Liver (tissue), 9 donors: ENCODE results near the gene FUCA2. TPM values are rescaled to one million over a fixed set of nuclear protein-coding genes. Genes with fewer than 3 reads are reported as not detected.

Experiments
- DNase-seq: peaks from one replicate; pipeline ENCODE4 v3.0.0-alpha.2; 2017; ENCODE audit warnings: low spot score
- H3K27ac ChIP-seq, 2 donors: one replicate each; pipeline ENCODE4 v1.7.0; 2013; ENCODE audit warnings: inconsistent platforms in 2 of 2, low read length in 2 of 2, control low read depth in 1 of 2, low read depth in 1 of 2, mild to moderate bottlenecking in 1 of 2
- H3K27me3 ChIP-seq, 4 donors: one replicate each; pipeline versions ENCODE4 v1.6.1 to v1.7.0; 2013; ENCODE audit warnings: low read length in 3 of 4, inconsistent platforms in 1 of 4, mild to moderate bottlenecking in 1 of 4, moderate library complexity in 1 of 4; ENCODE audit not compliant: control insufficient read depth in 4 of 4, insufficient read depth in 4 of 4
- H3K36me3 ChIP-seq, 4 donors: one replicate each; pipeline versions ENCODE4 v1.6.1 to v1.7.0; 2013; ENCODE audit warnings: low read length in 3 of 4, mild to moderate bottlenecking in 3 of 4, low read depth in 1 of 4, moderate library complexity in 1 of 4; ENCODE audit not compliant: control insufficient read depth in 4 of 4, insufficient read depth in 3 of 4
- H3K4me1 ChIP-seq, 4 donors: one replicate each; pipeline versions ENCODE4 v1.6.1 to v1.7.0; 2013; ENCODE audit warnings: low read length in 3 of 4, mild to moderate bottlenecking in 3 of 4, moderate library complexity in 1 of 4; ENCODE audit not compliant: control insufficient read depth in 4 of 4, insufficient read depth in 4 of 4
- H3K4me3 ChIP-seq, 3 donors: one replicate each; pipeline versions ENCODE4 v1.6.1 to v1.7.0; 2013; ENCODE audit warnings: low read length in 3 of 3, control low read depth in 1 of 3, low read depth in 1 of 3, mild to moderate bottlenecking in 1 of 3
- H3K9ac ChIP-seq, 2 donors: one replicate each; pipeline ENCODE4 v1.7.0; 2013; ENCODE audit warnings: low read length in 2 of 2, mild to moderate bottlenecking in 2 of 2, moderate library complexity in 2 of 2, control low read depth in 1 of 2, low read depth in 1 of 2
- H3K9me3 ChIP-seq, 4 donors: one replicate each; pipeline versions ENCODE4 v1.6.1 to v1.7.0; 2013; ENCODE audit warnings: low read length in 3 of 4; ENCODE audit not compliant: control insufficient read depth in 4 of 4
- CTCF ChIP-seq: fragments of 150-350 bp; IDR thresholded peaks from 2 replicates; pipeline ENCODE4 v1.5.1; 2017; ENCODE audit warnings: improper control_type of control experiment, low read depth, low read length; ENCODE audit not compliant: missing input control
- EGR1 ChIP-seq, 2 donors: IDR thresholded peaks; 2 replicates each; pipeline ENCODE4 v1.6.1; 2016 to 2018; ENCODE audit warnings: antibody characterized with exemption in 2 of 2, low read depth in 2 of 2
- FOXA1 ChIP-seq: IDR thresholded peaks from 2 replicates; pipeline ENCODE4 v1.6.1; 2016; ENCODE audit warnings: antibody characterized with exemption
- FOXA2 ChIP-seq: IDR thresholded peaks from 2 replicates; pipeline ENCODE4 v1.6.1; 2016; ENCODE audit warnings: antibody characterized with exemption
- GABPA ChIP-seq, 2 donors: IDR thresholded peaks in 1 of 2; conservative IDR thresholded peaks in 1 of 2; 2 replicates each; pipeline ENCODE4 v1.6.1; 2016; ENCODE audit warnings: antibody characterized with exemption in 2 of 2, mild to moderate bottlenecking in 1 of 2, moderate library complexity in 1 of 2
- HNF4A ChIP-seq, 2 donors: conservative IDR thresholded peaks; 2 replicates each; pipeline ENCODE4 v1.6.1; 2016; ENCODE audit warnings: antibody characterized with exemption in 2 of 2, mild to moderate bottlenecking in 2 of 2
- HNF4G ChIP-seq: IDR thresholded peaks from 2 replicates; pipeline ENCODE4 v1.6.1; 2016; ENCODE audit warnings: antibody characterized with exemption
- JUND ChIP-seq, 2 donors: IDR thresholded peaks; 2 replicates each; pipeline ENCODE4 v1.6.1; 2016; ENCODE audit warnings: antibody characterized with exemption in 2 of 2
- MAX ChIP-seq: IDR thresholded peaks from 2 replicates; pipeline ENCODE4 v1.6.1; 2016; ENCODE audit warnings: antibody characterized with exemption
- NR2F2 ChIP-seq: IDR thresholded peaks from 2 replicates; pipeline ENCODE4 v1.6.1; 2016; ENCODE audit warnings: antibody characterized with exemption
- RAD21 ChIP-seq, 2 donors: IDR thresholded peaks; 2 replicates each; pipeline ENCODE4 v1.6.1; 2016; ENCODE audit warnings: antibody characterized with exemption in 2 of 2, mild to moderate bottlenecking in 2 of 2
- REST ChIP-seq: IDR thresholded peaks from 2 replicates; pipeline ENCODE4 v1.6.1; 2016; ENCODE audit warnings: antibody characterized with exemption, mild to moderate bottlenecking
- RXRA ChIP-seq, 2 donors: IDR thresholded peaks; 2 replicates each; pipeline ENCODE4 v1.6.1; 2017 to 2018; ENCODE audit warnings: antibody characterized with exemption in 2 of 2, mild to moderate bottlenecking in 1 of 2
- SP1 ChIP-seq: IDR thresholded peaks from 2 replicates; pipeline ENCODE4 v1.6.1; 2018; ENCODE audit warnings: antibody characterized with exemption, mild to moderate bottlenecking
- TAF1 ChIP-seq: conservative IDR thresholded peaks from 2 replicates; pipeline ENCODE4 v1.6.1; 2016; ENCODE audit warnings: antibody characterized with exemption, mild to moderate bottlenecking
- YY1 ChIP-seq: IDR thresholded peaks from 2 replicates; pipeline ENCODE4 v1.6.1; 2016; ENCODE audit warnings: antibody characterized with exemption, mild to moderate bottlenecking
- ZBTB33 ChIP-seq: IDR thresholded peaks from 2 replicates; pipeline ENCODE4 v1.6.1; 2016; ENCODE audit warnings: antibody characterized with exemption
- WGBS: extraction: QIAGEN DNeasy Blood & Tissue Kit; methylation state at CpG from one replicate; pipeline ENCODE4 v1.1.7; 2013; 5-methylcytosine and 5-hydroxymethylcytosine counted together
- polyA plus RNA-seq, 2 donors: library from polyadenylated mRNA; stranded (reverse) in 1 of 2; unstranded in 1 of 2; fragments of 200-250 nt in 1 of 2; fragments of >200 nt in 1 of 2; fragmentation: Nextera tagmentation in 1 of 2; extraction: Ambion mirVana in 1 of 2; gene quantifications; one replicate each; pipeline versions ENCODE4 v1.2.1 to v1.2.3, GENCODE V29; 2013 to 2015
- total RNA-seq, 2 donors: library from RNA; depleted of rRNA; stranded (reverse); fragments of >200 nt; gene quantifications; one replicate each; pipeline ENCODE4 v1.2.3, GENCODE V29; 2014
- donor health status: healthy.
- donor health status: healthy.
- donor health status: healthy.
- donor health status: healthy.
- donor health status: healthy.

FUCA2 gene
- total and polyA plus RNA-seq, 4 donors, result 22.4 to 44.5 (median 35.1) TPM

DNA sequence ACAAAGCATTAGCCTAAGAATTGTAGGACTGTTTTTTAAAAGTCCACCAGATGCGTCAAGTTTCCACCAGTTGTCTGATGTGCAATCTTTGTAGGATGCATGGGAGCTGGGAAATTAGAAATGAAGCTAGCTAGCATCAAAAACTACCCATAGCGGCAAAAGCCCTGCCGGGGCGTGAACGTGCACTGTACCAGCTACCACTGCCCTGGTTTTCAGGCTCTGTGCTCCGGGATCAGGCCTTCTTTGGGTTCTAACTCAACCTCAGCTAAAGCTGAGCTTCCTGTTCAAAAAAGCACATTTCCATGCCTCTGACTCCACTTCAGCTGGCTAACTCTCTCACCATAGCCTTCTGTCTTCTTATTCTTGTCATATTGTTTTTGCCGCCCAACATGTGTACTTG lies 26.9 kb upstream of the FUCA2 start:
- TF ChIP-seq HNF4G (no peak), RAD21 (IDR thresholded peaks at IDR 0.05) (no peak), EGR1 (IDR thresholded peaks at IDR 0.05; ENCODE audit: low read depth in 2 of 2) (no peak), CTCF (no peak), JUND (IDR thresholded peaks at IDR 0.05) (no peak), TAF1 (no peak), FOXA2 (no peak), NR2F2 (no peak), MAX (no peak), HNF4A (conservative IDR thresholded peaks at IDR 0.05) (no peak), YY1 (no peak), ZBTB33 (no peak), FOXA1 (no peak), RXRA (IDR thresholded peaks at IDR 0.05) (no peak), SP1 (no peak)
- Histone ChIP-seq H3K36me3 (no peaks in the 10 kb centered on the region), H3K9ac (no peak overlapping the region), H3K4me3 (no peak overlapping the region), H3K4me1 (peaks cover 3 to 21% (median 14%) of the 10 kb centered on the region in 4 donors), H3K9me3 (no peaks in the 10 kb centered on the region), H3K27ac (no peak overlapping the region), H3K27me3 (no peaks in the 10 kb centered on the region)
- DNase-seq, result no peak
- WGBS, result 98% methylated on average over 7 of the region's 7 CpGs

GRCh38 chr6:143536866-143537691 lies 25.6 kb upstream of the FUCA2 start:
- TF ChIP-seq REST (no peak), NR2F2 (no peak), CTCF (peak; percentile 22), YY1 (no peak), FOXA1 (no peak), RAD21 (IDR thresholded peaks at IDR 0.05) (peak in 1 of 2 donors; percentile 48), RXRA (IDR thresholded peaks at IDR 0.05) (no peak), ZBTB33 (no peak), TAF1 (no peak), FOXA2 (no peak), GABPA (IDR thresholded peaks at IDR 0.05 in 1 of 2, conservative IDR thresholded peaks at IDR 0.05 in 1 of 2) (no peak), SP1 (no peak), HNF4G (no peak)
- no peaks in the 10 kb centered on the region for H3K27me3 ChIP-seq
- WGBS, result under 1% methylated on average over 102 of the region's 103 CpGs
- no peaks in the 10 kb centered on the region for H3K36me3 ChIP-seq
- no peaks in the 10 kb centered on the region for H3K9me3 ChIP-seq
- no peak overlapping the region for H3K27ac ChIP-seq
- H3K9ac ChIP-seq, result peak overlapping the region in 1 of 2 donors; percentile 34
- peak; percentile 42 for DNase-seq
- peaks cover 3 to 21% (median 14%) of the 10 kb centered on the region in 4 donors for H3K4me1 ChIP-seq
- H3K4me3 ChIP-seq, result peak overlapping the region; percentile 32 to 79 (median 72)
